H1 (cell line): ENCODE results near the gene TBC1D25. TPM values are rescaled to one million over a fixed set of nuclear protein-coding genes. Genes with fewer than 3 reads are reported as not detected.

Experiments
- GTF2F1 ChIP-seq: IDR thresholded peaks from 2 replicates; pipeline ENCODE4 v1.6.1; 2012; ENCODE audit warnings: low read depth, low read length, improper control_type of control experiment, borderline replicate concordance
- HDAC2 ChIP-seq, 2 experiments: fragments of 300-600 bp in 1 of 2; sonication (generic) in 1 of 2; IDR thresholded peaks; 2 replicates each; pipeline ENCODE4 v1.6.1; 2011 to 2012; ENCODE audit warnings: low read depth in 2 of 2, low read length in 2 of 2, mild to moderate bottlenecking in 2 of 2, moderate library complexity in 2 of 2, borderline replicate concordance in 1 of 2, inconsistent platforms in 1 of 2
- KDM5A ChIP-seq: fragments of 200-600 bp; IDR thresholded peaks from 2 replicates; pipeline ENCODE4 v1.7.1; 2012; ENCODE audit warnings: mild to moderate bottlenecking, low read length, inconsistent platforms, mixed read lengths
- POLR2AphosphoS5 ChIP-seq: IDR thresholded peaks from 2 replicates; pipeline ENCODE4 v1.6.1; 2011; ENCODE audit warnings: low read depth, low read length
- SAP30 ChIP-seq: fragments of 300-600 bp; sonication (generic); IDR thresholded peaks from 2 replicates; pipeline ENCODE4 v1.7.1; 2012; ENCODE audit warnings: low read length, moderate library complexity, mild to moderate bottlenecking, inconsistent platforms; ENCODE audit not compliant: insufficient read depth, insufficient replicate concordance
- SIN3A ChIP-seq, 2 experiments: IDR thresholded peaks in 1 of 2; conservative IDR thresholded peaks in 1 of 2; 2 replicates each; pipeline ENCODE4 v1.6.1; 2011 to 2012; ENCODE audit warnings: low read length in 2 of 2, improper control_type of control experiment in 1 of 2, low read depth in 1 of 2, mild to moderate bottlenecking in 1 of 2
- TEAD4 ChIP-seq: IDR thresholded peaks from 2 replicates; pipeline ENCODE4 v1.6.1; 2012; ENCODE audit warnings: low read depth, low read length, inconsistent platforms, mixed read lengths
- polyA plus RNA-seq, 7 experiments: library from polyadenylated mRNA; depleted of rRNA in 3 of 7; stranded (reverse) in 5 of 7; unstranded in 2 of 7; fragments of >200 nt in 5 of 7; fragments of 200-250 nt in 2 of 7; gene quantifications; 1 replicate in 5 of 7; 2 replicates in 1 of 7; 4 replicates in 1 of 7; pipeline versions ENCODE4 v1.2.1 to v1.2.3, GENCODE V29; 2011 to 2013; ENCODE audit warnings: missing spikeins in 2 of 7, mixed read lengths in 2 of 7
- total RNA-seq: library from RNA; stranded (reverse); fragmentation: NEBNext Ultra II Directional; extraction: Animal tissue kit (Norgen Biotek cat#: 25700); gene quantifications from 2 replicates; pipeline ENCODE4 v1.2.1, GENCODE V29; 2021

The TBC1D25 gene
- total and polyA plus RNA-seq, 2 of the 8 experiments (the other 6 are each of a cell fraction or from before 2014, with no cell fraction given) = 6.5 to 6.8 TPM

GRCh38 chrX:48505481-48505880 lies 34.0 kb upstream of the TBC1D25 start (continued):
- TF ChIP-seq HDAC2 (IDR thresholded peaks at IDR 0.05; ENCODE audit: borderline replicate concordance in 1 of 2, low read depth in 2 of 2, low read length in 2 of 2) (no peak), SIN3A (conservative IDR thresholded peaks at IDR 0.05 in 1 of 2, IDR thresholded peaks at IDR 0.05 in 1 of 2; ENCODE audit: low read depth in 1 of 2, low read length in 2 of 2) (no peak), SAP30 (no peak), POLR2AphosphoS5 (no peak), TEAD4 (no peak), GTF2F1 (no peak), KDM5A (no peak)
